BE2C (cell line): ENCODE measurements around the gene SLC7A7.
"Not testable (repeated sequence)": the region's sequence is repeated elsewhere in the genome, so short reads cannot be mapped to it uniquely, and the experiment has no call there.

Experiments used
- DNase-seq: peaks from one replicate; pipeline ENCODE4 v3.0.0-alpha.2; 2020
- H3K27me3 ChIP-seq: fragments of 250-450 bp; sonication (Bioruptor Pico); 2 replicates; pipeline ENCODE4 v1.5.1; 2020; ENCODE audit warnings: mild to moderate bottlenecking
- H3K36me3 ChIP-seq: fragments of 250-450 bp; sonication (Bioruptor Pico); 2 replicates; pipeline ENCODE4 v1.5.1; 2020; ENCODE audit warnings: mild to moderate bottlenecking
- H3K4me1 ChIP-seq: fragments of 250-450 bp; sonication (Bioruptor Pico); 2 replicates; pipeline ENCODE4 v1.5.1; 2020
- H3K4me3 ChIP-seq: 2 replicates; pipeline ENCODE4 v1.5.1; 2011; ENCODE audit warnings: low read depth, low read length
- H3K9me3 ChIP-seq: fragments of 250-450 bp; sonication (Bioruptor Pico); 2 replicates; pipeline ENCODE4 v1.5.1; 2020
- CTCF ChIP-seq: IDR thresholded peaks from 2 replicates; pipeline ENCODE4 v1.5.1; 2012; ENCODE audit warnings: mild to moderate bottlenecking, low read depth, low read length

Gene SLC7A7

GRCh38 chr14:22812744-22813143 lies 2.5 kb downstream of the SLC7A7 start:
- no peaks in the 10 kb centered on the region for H3K4me1 ChIP-seq
- peaks cover 18% of the 10 kb centered on the region for H3K27me3 ChIP-seq
- no peak for DNase-seq
- no peak overlapping the region for H3K4me3 ChIP-seq
- no peak for TF ChIP-seq CTCF
- no peaks in the 10 kb centered on the region for H3K36me3 ChIP-seq
- no peaks in the 10 kb centered on the region for H3K9me3 ChIP-seq

- H3K4me3 ChIP-seq: no peak overlapping the region
- no peaks in the 10 kb centered on the region for H3K36me3 ChIP-seq
- peaks cover 18% of the 10 kb centered on the region for H3K27me3 ChIP-seq
- H3K9me3 ChIP-seq: no peaks in the 10 kb centered on the region
- DNase-seq: no peak
- H3K4me1 ChIP-seq: no peaks in the 10 kb centered on the region
- no peak for TF ChIP-seq CTCF
Observed at GRCh38 chr14:22811722-22812121, 3.5 kb downstream of the SLC7A7 start.

GRCh38 chr14:22808388-22809209 lies 6.6 kb downstream of the SLC7A7 start:
- Histone ChIP-seq H3K27me3 (peaks cover 18% of the 10 kb centered on the region), H3K9me3 (no peaks in the 10 kb centered on the region), H3K36me3 (no peaks in the 10 kb centered on the region), H3K4me1 (no peaks in the 10 kb centered on the region), H3K4me3 (no peak overlapping the region)
- TF ChIP-seq CTCF: no peak
- no peak for DNase-seq

GRCh38 chr14:22807432-22808087 lies 7.7 kb downstream of the SLC7A7 start:
- H3K9me3 ChIP-seq: no peaks in the 10 kb centered on the region
- H3K4me1 ChIP-seq: no peaks in the 10 kb centered on the region
- no peak for DNase-seq
- H3K36me3 ChIP-seq: no peaks in the 10 kb centered on the region
- no peak for TF ChIP-seq CTCF
- H3K4me3 ChIP-seq: no peak overlapping the region
- peaks cover 27% of the 10 kb centered on the region for H3K27me3 ChIP-seq

- H3K27me3 ChIP-seq: peaks cover 46% of the 10 kb centered on the region
- H3K4me3 ChIP-seq, H3K9me3 ChIP-seq, H3K4me1 ChIP-seq, H3K36me3 ChIP-seq, DNase-seq: not testable (repeated sequence)
Observed at GRCh38 chr14:22805235-22805634, 10.0 kb downstream of the SLC7A7 start.

GRCh38 chr14:22803687-22803974 lies 11.6 kb downstream of the SLC7A7 start:
- DNase-seq: no peak
- H3K4me1 ChIP-seq: no peaks in the 10 kb centered on the region
- TF ChIP-seq CTCF: no peak

More at GRCh38 chr14:22803687-22803974, 11.6 kb downstream of the SLC7A7 start:
- H3K36me3 ChIP-seq: no peaks in the 10 kb centered on the region
- H3K9me3 ChIP-seq: no peaks in the 10 kb centered on the region
- peaks cover 57% of the 10 kb centered on the region for H3K27me3 ChIP-seq
- H3K4me3 ChIP-seq: no peak overlapping the region
